HepG2 (cell line): Measurements from ENCODE around the gene KRTAP5-4. TPM values are rescaled to one million over a fixed set of nuclear protein-coding genes. Genes with fewer than 3 reads are reported as not detected.

Source experiments
- CEBPZ ChIP-seq: IDR thresholded peaks from 2 replicates; pipeline ENCODE4 v1.6.1; 2012; ENCODE audit warnings: low read length, improper control_type of control experiment
- FOXP1 ChIP-seq, 2 experiments: fragments of 450-650 bp in 1 of 2; IDR thresholded peaks; 2 replicates each; pipeline ENCODE4 v1.6.1; 2017 to 2018; ENCODE audit warnings: antibody characterized with exemption in 1 of 2
- HMGXB4 ChIP-seq, 2 experiments: sonication (generic) in 1 of 2; formaldehyde crosslinking in 1 of 2; IDR thresholded peaks; 2 replicates each; pipeline versions ENCODE4 v1.4.0 to v1.6.1; 2018 to 2020; ENCODE audit warnings: missing genetic modification reagents in 2 of 2, borderline replicate concordance in 1 of 2, low read depth in 1 of 2, mild to moderate bottlenecking in 1 of 2, missing biosample characterization in 1 of 2
- KAT8 ChIP-seq: IDR thresholded peaks from 2 replicates; pipeline ENCODE4 v1.6.1; 2016; ENCODE audit warnings: missing genetic modification reagents, missing compliant biosample characterization
- MIER2 ChIP-seq: IDR thresholded peaks from 2 replicates; pipeline ENCODE4 v1.6.1; 2016; ENCODE audit warnings: missing biosample characterization, missing genetic modification reagents
- PRPF4 ChIP-seq: fragments of 200-400 bp; formaldehyde crosslinking; IDR thresholded peaks from 2 replicates; pipeline ENCODE4 v1.6.1; 2016; ENCODE audit warnings: low read length, low read depth; ENCODE audit not compliant: poor library complexity, severe bottlenecking
- RFXANK ChIP-seq: IDR thresholded peaks from 2 replicates; pipeline ENCODE4 v1.6.1; 2016
- SMC3 ChIP-seq: IDR thresholded peaks from 2 replicates; pipeline ENCODE4 v1.6.1; 2011; ENCODE audit warnings: low read length, improper control_type of control experiment
- TEAD2 ChIP-seq: sonication (generic); formaldehyde crosslinking; IDR thresholded peaks from 2 replicates; pipeline ENCODE4 v1.9.0; 2021; ENCODE audit warnings: missing genetic modification reagents
- UBTF ChIP-seq: sonication (generic); formaldehyde crosslinking; IDR thresholded peaks from 2 replicates; pipeline ENCODE4 v1.4.0; 2020; ENCODE audit warnings: mild to moderate bottlenecking, missing genetic modification reagents
- ZBTB38 ChIP-seq: sonication (generic); formaldehyde crosslinking; IDR thresholded peaks from 2 replicates; pipeline ENCODE4 v1.5.1; 2020; ENCODE audit warnings: mild to moderate bottlenecking, missing genetic modification reagents
- ZFP37 ChIP-seq: sonication (generic); formaldehyde crosslinking; IDR thresholded peaks from 2 replicates; pipeline ENCODE4 v1.4.0; 2020; ENCODE audit warnings: missing genetic modification reagents, borderline replicate concordance
- ZKSCAN1 ChIP-seq: fragments of 150-350 bp; IDR thresholded peaks from 2 replicates; pipeline ENCODE4 v1.6.1; 2014; ENCODE audit warnings: low read length
- ZMYM4 ChIP-seq: sonication (generic); formaldehyde crosslinking; IDR thresholded peaks from 2 replicates; pipeline ENCODE4 v1.8.1; 2023; ENCODE audit warnings: mild to moderate bottlenecking, missing genetic modification reagents
- ZNF232 ChIP-seq: sonication (generic); formaldehyde crosslinking; IDR thresholded peaks from 2 replicates; pipeline ENCODE4 v1.4.0; 2020; ENCODE audit warnings: missing genetic modification reagents, borderline replicate concordance
- ZNF24 ChIP-seq: fragments of 450-650 bp; IDR thresholded peaks from 2 replicates; pipeline ENCODE4 v1.6.1; 2017; ENCODE audit warnings: antibody characterized with exemption, mild to moderate bottlenecking
- ZNF724P ChIP-seq: sonication (generic); formaldehyde crosslinking; IDR thresholded peaks from 2 replicates; pipeline ENCODE4 v1.8.0; 2022; ENCODE audit warnings: missing genetic modification reagents, borderline replicate concordance
- ZNF773 ChIP-seq: sonication (generic); formaldehyde crosslinking; IDR thresholded peaks from 2 replicates; pipeline ENCODE4 v1.4.0; 2020; ENCODE audit warnings: missing genetic modification reagents, borderline replicate concordance
- polyA plus RNA-seq, 8 experiments: library from polyadenylated mRNA; depleted of rRNA in 3 of 8; stranded (reverse) in 7 of 8; unstranded in 1 of 8; fragments of >200 nt; fragmentation: Illumina TruSeq in 4 of 8; extraction: Trizol in 4 of 8; gene quantifications; 2 replicates each; pipeline versions ENCODE4 v1.2.1 to v1.2.3, GENCODE V29; 2011 to 2016; ENCODE audit warnings: low read depth in 4 of 8, missing spikeins in 1 of 8, mixed read lengths in 1 of 8; ENCODE audit not compliant: insufficient read depth in 1 of 8
- total RNA-seq, 5 experiments: library from RNA; depleted of rRNA; stranded (reverse); fragments of >200 nt; fragmentation: Illumina TruSeq; extraction: Trizol; gene quantifications; 2 replicates each; pipeline ENCODE4 v1.2.3, GENCODE V29; 2016; ENCODE audit warnings: low read depth in 1 of 5
- TF ChIP-seq, protein P1 (sequence below): sonication (generic); formaldehyde crosslinking; IDR thresholded peaks from 2 replicates; pipeline ENCODE4 v1.4.0; 2020; ENCODE audit warnings: mild to moderate bottlenecking, missing genetic modification reagents
- TF ChIP-seq, protein P2 (sequence below): sonication (generic); formaldehyde crosslinking; IDR thresholded peaks from 2 replicates; pipeline ENCODE4 v1.9.0; 2022; ENCODE audit warnings: missing genetic modification reagents, mild to moderate bottlenecking, borderline replicate concordance

Gene KRTAP5-4
- total and polyA plus RNA-seq, 2 of the 13 experiments (the other 11 are each of a cell fraction or from before 2014, with no cell fraction given) = not detected

DNA sequence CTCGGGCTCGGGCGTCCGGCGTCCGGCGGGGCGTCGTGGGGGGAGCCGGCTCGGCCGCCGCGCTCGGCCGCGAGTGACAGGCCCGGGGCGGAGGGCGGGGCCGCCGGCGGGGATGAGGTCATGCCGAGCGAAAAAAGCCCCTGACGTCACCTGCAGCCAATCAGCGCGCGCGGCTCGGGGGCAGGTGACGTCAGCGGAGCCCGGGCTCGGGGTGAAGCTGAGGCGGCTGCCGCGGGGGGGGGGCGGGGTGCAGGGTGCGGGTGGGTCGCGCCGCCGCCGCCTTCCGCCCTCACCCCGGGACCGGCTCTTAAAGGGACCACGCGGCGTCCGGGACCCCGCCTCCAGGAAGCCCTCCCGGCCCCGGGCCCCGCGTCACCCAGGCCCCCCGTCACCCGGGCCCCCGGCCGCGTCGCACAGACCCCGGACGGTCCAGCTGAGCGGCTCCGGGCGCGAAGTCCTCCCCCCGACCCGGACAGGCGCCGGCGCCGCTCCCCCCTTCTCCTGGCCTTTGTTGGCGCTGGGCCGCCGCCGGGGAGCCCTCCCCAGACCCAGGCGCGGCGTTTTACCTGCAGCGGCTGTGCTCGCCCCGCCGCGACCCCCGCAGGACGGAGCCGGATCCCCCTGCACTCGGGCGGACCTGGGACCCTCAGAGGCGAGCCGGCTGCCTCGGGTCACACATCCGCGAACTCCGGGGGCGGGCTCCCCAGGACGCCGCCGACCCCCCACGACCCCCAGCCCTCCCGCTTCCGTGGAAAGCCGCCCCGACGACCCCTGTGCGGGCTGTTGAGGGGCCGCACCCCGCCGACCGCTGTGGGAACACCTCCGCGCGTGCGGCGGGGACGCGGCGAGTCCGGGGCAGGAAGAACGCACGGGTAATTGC is 49.5 kb downstream of the KRTAP5-4 start, which contains the start of gene DUSP8 (continued):
- TF ChIP-seq ZNF724P (CRISPR knock-in tag) (no peak), ZBTB38 (CRISPR knock-in tag) (no peak), HMGXB4 (CRISPR knock-in tag; IDR thresholded peaks at IDR 0.05; ENCODE audit: borderline replicate concordance in 1 of 2, low read depth in 1 of 2) (0 out of 4 replicates have a peak, but pooled peaks of 1 of the 2 experiments have one; percentile 38), ZMYM4 (CRISPR knock-in tag) (no peak), ZFP37 (CRISPR knock-in tag) (no peak), FOXP1 (IDR thresholded peaks at IDR 0.05) (no peak), FOXP1 (CRISPR knock-in tag; IDR thresholded peaks at IDR 0.05) (no peak), TEAD2 (CRISPR knock-in tag) (no peak), ZNF232 (CRISPR knock-in tag) (no peak), UBTF (peak; percentile 35; the same call in 1 of the 2 replicates), ZNF24 (no peak), MIER2 (CRISPR knock-in tag) (no peak), SMC3 (no peak), RFXANK (CRISPR knock-in tag) (no peak), CEBPZ (no peak), KAT8 (CRISPR knock-in tag) (no peak), ZNF773 (CRISPR knock-in tag) (no peak), ZKSCAN1 (no peak), PRPF4 (no peak)
- TF ChIP-seq, protein P1, sequence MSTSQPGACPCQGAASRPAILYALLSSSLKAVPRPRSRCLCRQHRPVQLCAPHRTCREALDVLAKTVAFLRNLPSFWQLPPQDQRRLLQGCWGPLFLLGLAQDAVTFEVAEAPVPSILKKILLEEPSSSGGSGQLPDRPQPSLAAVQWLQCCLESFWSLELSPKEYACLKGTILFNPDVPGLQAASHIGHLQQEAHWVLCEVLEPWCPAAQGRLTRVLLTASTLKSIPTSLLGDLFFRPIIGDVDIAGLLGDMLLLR (CRISPR knock-in tag) = no peak
- TF ChIP-seq, protein P2, sequence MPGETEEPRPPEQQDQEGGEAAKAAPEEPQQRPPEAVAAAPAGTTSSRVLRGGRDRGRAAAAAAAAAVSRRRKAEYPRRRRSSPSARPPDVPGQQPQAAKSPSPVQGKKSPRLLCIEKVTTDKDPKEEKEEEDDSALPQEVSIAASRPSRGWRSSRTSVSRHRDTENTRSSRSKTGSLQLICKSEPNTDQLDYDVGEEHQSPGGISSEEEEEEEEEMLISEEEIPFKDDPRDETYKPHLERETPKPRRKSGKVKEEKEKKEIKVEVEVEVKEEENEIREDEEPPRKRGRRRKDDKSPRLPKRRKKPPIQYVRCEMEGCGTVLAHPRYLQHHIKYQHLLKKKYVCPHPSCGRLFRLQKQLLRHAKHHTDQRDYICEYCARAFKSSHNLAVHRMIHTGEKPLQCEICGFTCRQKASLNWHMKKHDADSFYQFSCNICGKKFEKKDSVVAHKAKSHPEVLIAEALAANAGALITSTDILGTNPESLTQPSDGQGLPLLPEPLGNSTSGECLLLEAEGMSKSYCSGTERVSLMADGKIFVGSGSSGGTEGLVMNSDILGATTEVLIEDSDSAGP (CRISPR knock-in tag) = peak; percentile 97
